ENCODE data around the gene SELENOK.
A peak's percentile ranks its signal among the peaks of the same experiment; 100 is the strongest.
"Not testable (repeated sequence)": the region's sequence is repeated elsewhere in the genome, so short reads cannot be mapped to it uniquely, and the experiment has no call there.

Gene SELENOK

DNA sequence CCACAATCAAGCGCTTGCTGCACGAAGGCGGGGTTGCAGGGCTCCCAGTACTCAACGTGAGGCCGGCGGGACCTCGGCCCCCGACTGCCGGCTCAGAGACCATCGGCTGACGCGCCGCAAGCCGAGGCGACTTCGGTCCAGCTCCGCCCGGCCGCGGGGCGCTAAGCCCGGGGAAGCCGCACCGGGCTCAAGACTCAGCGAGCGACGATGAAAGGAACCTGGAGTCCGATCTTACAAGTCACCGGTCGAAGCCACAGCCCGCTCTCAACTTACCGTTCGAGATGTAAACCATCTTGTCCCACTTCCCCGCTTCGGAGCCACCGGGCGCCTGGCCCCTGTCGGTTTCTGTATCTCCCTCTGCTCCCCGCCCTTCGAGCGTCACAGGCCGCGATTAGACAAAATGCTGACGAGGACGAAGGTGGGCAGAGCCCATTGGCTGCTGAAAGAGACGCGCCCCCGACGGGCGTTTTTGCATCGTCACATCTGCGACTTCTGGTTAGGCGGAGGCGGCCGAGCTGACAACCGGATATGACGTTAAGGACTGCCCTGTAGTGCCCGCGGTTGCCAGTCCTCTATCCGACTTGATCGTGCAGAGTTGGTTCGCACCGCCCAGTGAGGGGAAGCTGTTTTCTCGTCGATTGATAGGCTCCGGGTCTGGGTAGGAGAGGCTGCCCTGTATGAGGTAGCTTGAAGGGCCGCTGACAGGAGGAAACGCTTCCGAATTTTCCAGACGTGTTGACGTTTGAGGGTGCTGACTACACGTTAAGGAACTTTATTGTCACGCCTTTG, at the start of gene SELENOK:
SELENOK (minus strand) TSS at position 363 of the 789 bp plus-strand sequence.
- Mint-ChIP-seq H3K9me3 (peaks cover 6% of the 10 kb centered on the region), H3K27me3 (no peaks in the 10 kb centered on the region), H3K4me1 (peaks cover 44% of the 10 kb centered on the region), H3K4me3 (peak within 1 kb of the TSS; percentile 83), H3K27ac (peak within 1 kb of the TSS; percentile 98), H3K36me3 (peaks cover 20% of the 10 kb centered on the region)
- ATAC-seq: peak; percentile 98

DNA sequence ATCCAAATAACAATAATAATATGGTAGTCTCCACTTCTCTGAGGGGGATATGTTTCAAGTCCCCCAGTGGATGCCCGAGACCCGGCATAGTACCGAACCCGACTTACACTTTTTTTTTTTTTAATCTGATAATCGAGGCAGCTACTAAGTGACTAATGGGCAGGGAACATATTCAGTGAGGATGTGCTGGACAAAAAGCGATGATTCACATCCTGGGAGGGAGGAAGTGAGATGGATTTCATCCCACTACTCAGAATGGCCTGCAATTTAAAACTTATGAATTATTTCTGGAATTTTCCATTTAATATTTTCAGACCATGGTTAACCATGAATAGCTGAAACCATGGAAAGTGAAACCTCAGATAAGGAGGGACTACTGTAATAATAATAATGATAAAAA, 49.5 kb upstream of the SELENOK start:
- Mint-ChIP-seq H3K27me3 (peaks cover 30% of the 10 kb centered on the region), H3K27ac (no peak overlapping the region), H3K9me3 (peaks cover 4% of the 10 kb centered on the region), H3K4me3 (no peak overlapping the region), H3K36me3 (peaks cover 4% of the 10 kb centered on the region), H3K4me1 (no peaks in the 10 kb centered on the region)
- no peak for ATAC-seq

DNA sequence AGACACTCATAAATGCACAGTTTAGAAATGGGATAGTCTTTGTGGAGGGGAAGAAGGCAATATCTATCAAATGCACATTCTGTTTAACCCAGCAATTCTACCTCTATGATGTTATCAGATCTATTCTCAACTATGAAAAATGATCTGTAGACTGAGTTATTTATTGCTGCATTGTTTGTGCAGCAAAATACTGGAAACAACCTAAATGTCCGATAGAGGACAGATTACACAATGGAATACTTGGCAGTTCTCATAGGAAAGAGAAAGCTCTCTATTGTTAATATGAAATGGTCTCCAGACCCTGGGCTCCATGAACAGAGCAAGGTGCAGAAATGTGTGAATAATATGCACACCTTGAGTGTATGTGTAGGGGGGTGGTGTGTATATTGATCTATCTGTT, 49.0 kb upstream of the SELENOK start:
- peaks cover 33% of the 10 kb centered on the region for H3K27me3 Mint-ChIP-seq
- peaks cover under 1% of the 10 kb centered on the region for H3K9me3 Mint-ChIP-seq
- H3K4me1 Mint-ChIP-seq: no peaks in the 10 kb centered on the region
- H3K4me3 Mint-ChIP-seq: no peak overlapping the region
- no peak overlapping the region for H3K27ac Mint-ChIP-seq
- H3K36me3 Mint-ChIP-seq: no peaks in the 10 kb centered on the region
- ATAC-seq: no peak

DNA sequence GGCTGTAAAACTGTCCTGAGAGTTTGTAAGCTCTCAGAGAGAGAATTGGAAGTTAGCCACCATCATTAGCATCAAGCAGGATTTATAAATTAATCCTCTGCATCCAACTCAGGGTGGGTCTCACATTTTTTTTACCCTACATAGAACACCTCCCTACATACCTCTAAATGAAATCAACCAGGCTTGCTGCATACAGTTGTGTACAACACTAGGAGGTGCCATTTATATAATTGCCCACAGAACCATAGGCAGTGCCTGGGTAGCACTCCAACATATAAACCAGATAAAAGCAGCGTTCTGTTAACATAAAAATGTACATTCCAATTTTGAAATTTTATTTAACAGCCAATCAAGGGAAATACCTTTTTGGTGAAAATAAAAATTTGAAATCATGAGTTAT, 48.2 kb upstream of the SELENOK start:
- H3K9me3 Mint-ChIP-seq: peaks cover 3% of the 10 kb centered on the region
- no peaks in the 10 kb centered on the region for H3K4me1 Mint-ChIP-seq
- no peak for ATAC-seq
- H3K4me3 Mint-ChIP-seq: no peak overlapping the region
- no peak overlapping the region for H3K27ac Mint-ChIP-seq
- H3K36me3 Mint-ChIP-seq: no peaks in the 10 kb centered on the region
- peaks cover 41% of the 10 kb centered on the region for H3K27me3 Mint-ChIP-seq

DNA sequence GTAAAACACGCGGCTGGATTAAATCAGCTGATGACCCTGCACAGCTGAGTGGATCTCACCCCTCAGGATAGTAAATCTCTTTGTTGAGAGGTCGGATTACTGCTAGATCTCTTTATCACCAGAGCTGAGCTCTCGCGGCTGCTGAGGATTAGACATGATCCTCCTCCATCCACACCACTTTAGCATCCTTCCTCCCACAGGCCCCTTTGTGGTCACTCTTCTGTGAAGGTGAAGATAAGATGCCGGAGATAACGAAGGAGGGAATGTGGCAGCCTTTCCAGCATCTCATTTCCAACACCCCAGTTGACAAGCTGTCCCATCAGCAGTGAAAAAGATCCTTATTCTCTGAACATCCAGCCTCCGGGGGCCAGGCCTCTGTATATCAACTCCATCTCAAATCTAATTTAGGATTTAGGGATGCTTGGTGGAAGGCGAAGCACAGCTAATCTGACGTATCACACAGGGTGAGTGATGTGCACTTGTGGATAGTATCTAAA, 47.5 kb upstream of the SELENOK start:
- Mint-ChIP-seq H3K9me3 (peaks cover 3% of the 10 kb centered on the region), H3K27me3 (peaks cover 47% of the 10 kb centered on the region), H3K27ac (no peak overlapping the region), H3K36me3 (no peaks in the 10 kb centered on the region), H3K4me1 (no peaks in the 10 kb centered on the region), H3K4me3 (no peak overlapping the region)
- ATAC-seq: no peak

DNA sequence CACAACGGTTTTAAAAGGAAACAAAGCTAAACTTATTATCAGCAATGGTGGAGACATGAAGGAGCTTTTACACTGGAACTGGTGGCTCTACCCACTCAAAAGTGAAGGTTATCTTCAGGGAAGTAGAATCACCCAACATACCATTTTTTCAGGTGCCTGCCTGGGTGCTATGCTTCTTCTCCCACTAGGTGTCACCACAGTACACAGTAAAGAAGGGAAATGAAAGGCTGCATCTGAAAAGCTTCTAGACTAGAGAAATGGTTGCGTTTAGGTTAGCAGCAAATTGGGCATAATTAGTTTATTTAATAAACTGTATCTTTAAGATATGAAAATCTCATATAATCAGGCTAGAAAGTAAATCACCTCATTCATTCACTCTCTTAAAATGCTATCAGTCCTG, 47.0 kb upstream of the SELENOK start:
- Mint-ChIP-seq H3K36me3 (no peaks in the 10 kb centered on the region), H3K27me3 (peaks cover 47% of the 10 kb centered on the region), H3K27ac (no peak overlapping the region), H3K4me3 (no peak overlapping the region), H3K9me3 (peaks cover 3% of the 10 kb centered on the region), H3K4me1 (no peaks in the 10 kb centered on the region)
- peak; percentile 60 for ATAC-seq

DNA sequence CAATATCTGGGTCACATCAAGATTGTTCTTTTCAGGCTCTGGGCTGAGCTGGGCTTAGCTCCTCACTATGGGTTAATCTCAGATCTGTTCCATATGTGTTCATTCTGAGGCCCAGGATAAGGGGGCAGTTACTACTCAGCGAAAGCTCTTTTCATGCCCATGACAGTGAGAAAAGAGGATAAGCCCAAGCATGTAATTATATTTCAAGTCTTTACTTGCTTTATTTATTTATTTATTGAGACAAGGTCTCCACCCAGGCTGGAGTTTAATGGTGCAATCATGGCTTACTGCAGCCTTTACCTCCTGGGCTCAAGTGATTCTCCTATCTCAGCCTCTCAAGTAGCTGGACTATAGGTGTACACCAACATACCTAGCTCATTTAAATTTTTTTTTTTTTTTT, 44.7 kb upstream of the SELENOK start:
- no peaks in the 10 kb centered on the region for H3K36me3 Mint-ChIP-seq
- peaks cover 3% of the 10 kb centered on the region for H3K9me3 Mint-ChIP-seq
- peaks cover 55% of the 10 kb centered on the region for H3K27me3 Mint-ChIP-seq
- no peaks in the 10 kb centered on the region for H3K4me1 Mint-ChIP-seq
- no peak overlapping the region for H3K27ac Mint-ChIP-seq
- ATAC-seq: no peak
- no peak overlapping the region for H3K4me3 Mint-ChIP-seq

DNA sequence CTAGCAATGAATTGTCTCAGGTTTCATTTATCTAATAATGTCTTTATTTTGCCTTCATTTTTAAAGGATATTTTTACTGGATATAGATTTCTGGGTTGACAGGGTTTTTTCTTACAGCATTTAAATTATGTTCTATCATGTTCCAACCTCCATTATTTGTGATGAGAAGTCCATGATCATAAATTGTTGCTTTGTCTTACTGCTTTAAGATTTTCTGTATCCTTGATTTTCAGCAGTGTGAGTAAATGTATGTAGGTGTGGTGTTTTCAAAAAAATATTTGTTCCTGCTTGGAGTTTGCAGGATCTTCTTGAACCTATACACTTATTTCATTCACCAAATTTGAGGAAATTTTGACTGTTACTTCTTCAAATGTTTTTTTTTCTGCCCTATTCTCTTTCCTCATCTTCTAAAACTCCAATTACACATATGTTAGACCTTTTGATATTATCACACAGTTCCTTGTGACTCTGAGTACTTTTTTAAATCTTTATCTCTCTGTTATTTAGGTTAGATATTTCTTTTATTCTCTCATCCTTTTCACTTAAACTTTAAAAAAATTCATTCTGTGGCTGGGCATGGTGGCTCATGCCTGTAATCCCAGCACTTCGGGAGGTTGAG, 43.7 kb upstream of the SELENOK start:
- H3K9me3 Mint-ChIP-seq: peaks cover 3% of the 10 kb centered on the region
- no peak overlapping the region for H3K27ac Mint-ChIP-seq
- peaks cover 54% of the 10 kb centered on the region for H3K27me3 Mint-ChIP-seq
- no peak for ATAC-seq
- H3K36me3 Mint-ChIP-seq: no peaks in the 10 kb centered on the region
- H3K4me3 Mint-ChIP-seq: no peak overlapping the region
- H3K4me1 Mint-ChIP-seq: no peaks in the 10 kb centered on the region

DNA sequence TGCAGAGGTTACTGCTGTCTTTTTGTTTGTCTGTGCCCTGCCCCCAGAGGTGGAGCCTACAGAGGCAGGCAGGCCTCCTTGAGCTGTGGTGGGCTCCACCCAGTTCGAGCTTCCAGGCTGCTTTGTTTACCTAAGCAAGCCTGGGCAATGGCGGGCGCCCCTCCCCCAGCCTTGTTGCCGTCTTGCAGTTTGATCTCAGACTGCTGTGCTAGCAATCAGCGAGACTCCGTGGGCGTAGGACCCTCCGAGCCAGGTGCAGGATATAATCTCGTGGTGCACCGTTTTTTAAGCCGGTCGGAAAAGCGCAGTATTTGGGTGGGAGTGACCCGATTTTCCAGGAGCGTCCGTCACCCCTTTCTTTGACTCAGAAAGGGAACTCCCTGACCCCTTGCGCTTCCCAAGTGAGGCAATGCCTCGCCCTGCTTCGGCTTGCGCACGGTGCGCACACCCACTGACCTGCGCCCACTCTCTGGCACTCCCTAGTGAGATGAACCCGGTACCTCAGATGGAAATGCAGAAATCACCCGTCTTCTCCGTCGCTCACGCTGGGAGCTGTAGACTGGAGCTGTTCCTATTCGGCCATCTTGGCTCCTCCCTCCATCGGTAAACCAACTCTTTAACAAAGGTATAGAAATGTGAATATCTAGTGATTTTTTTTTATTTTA, 35.7 kb upstream of the SELENOK start:
- H3K27me3 Mint-ChIP-seq: peaks cover 24% of the 10 kb centered on the region
- H3K4me3 Mint-ChIP-seq, H3K4me1 Mint-ChIP-seq, H3K36me3 Mint-ChIP-seq, H3K27ac Mint-ChIP-seq, ATAC-seq, H3K9me3 Mint-ChIP-seq: not testable (repeated sequence)

DNA sequence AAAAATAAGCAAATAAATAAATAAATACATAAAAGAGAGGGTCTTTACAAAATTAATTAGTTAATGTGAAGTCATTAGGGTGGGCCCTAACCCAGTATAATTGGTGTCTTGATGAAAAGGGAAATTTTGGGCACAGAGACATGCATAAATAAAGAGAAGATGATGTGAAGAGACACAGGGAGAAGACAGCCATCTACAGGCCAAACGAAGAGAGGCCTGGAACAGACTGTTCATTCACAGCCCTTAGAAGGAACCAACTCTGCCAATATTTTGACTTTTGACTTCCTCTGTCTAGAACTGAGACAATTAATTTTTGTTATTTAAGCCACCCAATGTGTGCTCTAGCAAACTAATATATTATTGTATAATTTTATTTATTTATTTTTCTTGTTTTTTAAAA, 29.6 kb upstream of the SELENOK start:
- no peak overlapping the region for H3K4me3 Mint-ChIP-seq
- peaks cover 5% of the 10 kb centered on the region for H3K36me3 Mint-ChIP-seq
- no peaks in the 10 kb centered on the region for H3K4me1 Mint-ChIP-seq
- H3K27me3 Mint-ChIP-seq: peaks cover 34% of the 10 kb centered on the region
- H3K9me3 Mint-ChIP-seq: peaks cover 8% of the 10 kb centered on the region
- H3K27ac Mint-ChIP-seq: no peak overlapping the region
- ATAC-seq: no peak

DNA sequence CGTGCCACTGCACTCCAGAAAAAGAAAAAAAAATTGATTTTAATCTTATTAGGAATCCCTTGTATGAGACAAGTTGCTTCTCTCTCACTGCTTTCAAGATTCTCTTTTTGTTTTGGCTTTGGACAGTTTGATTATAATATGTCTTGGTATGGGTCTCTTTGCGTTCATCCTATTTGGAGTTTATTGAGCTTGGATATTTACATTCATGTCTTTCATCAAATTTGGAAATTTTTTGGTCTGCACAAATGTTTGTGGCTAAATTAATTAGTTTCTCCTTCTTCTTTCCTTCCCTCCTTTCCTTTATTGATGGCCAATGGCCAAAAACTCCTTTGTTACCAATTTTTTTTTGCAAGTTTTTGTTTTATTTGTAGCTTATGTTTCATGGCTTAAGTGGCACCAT, 28.1 kb upstream of the SELENOK start:
- Mint-ChIP-seq H3K4me3 (no peak overlapping the region), H3K27me3 (peaks cover 39% of the 10 kb centered on the region), H3K27ac (no peak overlapping the region), H3K4me1 (no peaks in the 10 kb centered on the region), H3K36me3 (peaks cover 5% of the 10 kb centered on the region), H3K9me3 (peaks cover 4% of the 10 kb centered on the region)
- ATAC-seq: no peak

DNA sequence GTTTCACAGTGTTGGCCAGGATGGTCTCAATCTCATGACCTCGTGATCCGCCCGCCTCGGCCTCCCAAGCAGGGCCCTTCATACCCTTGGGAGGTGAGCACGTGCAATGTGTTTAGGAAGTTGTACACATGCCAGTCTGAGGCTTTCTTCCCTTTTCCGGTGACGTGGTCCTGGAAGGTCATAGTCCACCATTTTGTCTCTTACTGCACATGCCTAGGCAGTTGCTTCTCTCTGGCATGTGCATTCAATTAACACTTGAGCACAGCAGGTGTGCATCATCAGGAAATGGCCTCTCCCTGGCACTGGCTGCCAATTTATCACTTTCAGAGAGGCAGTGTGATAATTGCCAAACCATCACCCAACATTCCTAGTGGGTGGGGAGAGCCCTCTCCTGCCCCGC, 21.7 kb upstream of the SELENOK start:
- Mint-ChIP-seq H3K4me3 (no peak overlapping the region), H3K27me3 (peaks cover 51% of the 10 kb centered on the region), H3K9me3 (peaks cover 3% of the 10 kb centered on the region), H3K27ac (no peak overlapping the region), H3K36me3 (no peaks in the 10 kb centered on the region), H3K4me1 (no peaks in the 10 kb centered on the region)
- ATAC-seq: no peak

DNA sequence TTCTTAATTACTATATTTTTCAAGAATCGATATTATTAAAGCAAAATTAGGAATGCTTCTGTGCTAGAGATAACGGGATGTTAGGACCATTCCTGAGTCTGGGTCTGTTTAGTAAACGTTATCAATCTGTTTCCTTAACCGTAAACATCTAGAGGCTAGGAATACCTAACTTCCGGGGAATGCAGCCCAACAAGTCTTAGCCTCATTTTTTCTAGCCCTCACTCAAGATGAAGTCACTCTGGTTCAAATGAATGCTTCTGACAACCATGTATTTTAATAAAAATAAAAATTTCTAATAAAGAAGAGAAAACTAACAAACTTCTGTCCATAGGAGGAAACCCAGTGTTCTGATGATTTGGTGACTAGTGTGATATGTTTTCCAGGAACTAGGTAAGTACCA, 11.1 kb upstream of the SELENOK start:
- no peak for ATAC-seq
- peaks cover 7% of the 10 kb centered on the region for H3K9me3 Mint-ChIP-seq
- H3K36me3 Mint-ChIP-seq: no peaks in the 10 kb centered on the region
- H3K27me3 Mint-ChIP-seq: peaks cover 50% of the 10 kb centered on the region
- H3K4me3 Mint-ChIP-seq: no peak overlapping the region
- no peaks in the 10 kb centered on the region for H3K4me1 Mint-ChIP-seq
- no peak overlapping the region for H3K27ac Mint-ChIP-seq

DNA sequence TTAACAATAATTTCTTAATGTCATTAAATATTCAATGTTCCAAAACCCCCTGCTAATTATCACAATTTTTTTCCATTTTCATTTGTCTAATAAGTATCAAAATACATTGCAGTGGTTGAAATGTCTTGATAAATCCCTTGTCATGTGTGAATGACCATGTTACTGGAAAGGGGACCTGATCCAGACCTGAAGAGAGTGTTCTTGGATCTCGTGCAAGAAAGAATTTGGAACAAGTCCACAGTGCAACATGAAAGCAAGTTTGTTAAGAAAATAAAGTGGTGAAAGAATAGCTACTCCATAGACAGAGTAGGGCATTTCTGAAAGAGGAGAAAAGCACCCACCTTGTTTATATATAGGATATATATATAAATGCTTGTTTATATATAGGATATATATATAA, 10.4 kb upstream of the SELENOK start:
- Mint-ChIP-seq H3K4me3 (no peak overlapping the region), H3K27me3 (peaks cover 50% of the 10 kb centered on the region)
- no peak for ATAC-seq

DNA sequence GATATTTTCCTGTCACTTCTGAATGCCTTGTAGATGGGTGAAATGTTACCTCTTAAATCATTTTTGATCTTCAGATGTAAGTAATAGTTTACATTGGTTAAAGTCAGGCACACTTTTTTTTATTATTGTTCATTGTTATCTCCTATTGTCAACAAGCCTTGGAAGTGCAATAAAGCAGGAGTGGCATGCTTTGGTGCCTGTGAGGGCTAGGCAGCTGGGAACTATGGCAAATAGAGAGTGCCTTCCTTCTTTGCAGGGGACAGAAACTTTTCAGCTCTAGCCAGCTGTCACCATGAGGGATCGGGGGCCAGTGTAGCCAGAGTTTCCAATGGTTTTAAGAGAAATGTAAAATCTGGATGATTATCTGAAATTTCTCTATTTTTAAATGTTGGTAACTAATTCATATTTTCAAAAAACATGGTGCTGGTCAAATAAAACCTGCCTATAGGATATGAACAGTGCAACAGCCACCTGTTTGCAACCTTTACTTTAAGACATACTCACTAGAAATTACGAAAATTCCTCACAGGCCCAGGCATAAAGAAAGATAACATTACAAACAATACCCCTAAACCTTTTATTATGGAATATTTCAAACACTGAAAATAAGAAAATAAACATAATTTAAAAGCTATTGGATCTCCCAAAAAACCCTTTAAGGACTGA, 9.1 kb upstream of the SELENOK start:
- Mint-ChIP-seq H3K27ac (no peak overlapping the region), H3K36me3 (no peaks in the 10 kb centered on the region), H3K4me1 (no peaks in the 10 kb centered on the region), H3K9me3 (no peaks in the 10 kb centered on the region), H3K4me3 (no peak overlapping the region), H3K27me3 (peaks cover 38% of the 10 kb centered on the region)
- ATAC-seq: no peak

More for the DNA sequence above, 10.4 kb upstream of the SELENOK start:
- Mint-ChIP-seq H3K36me3 (no peaks in the 10 kb centered on the region), H3K9me3 (peaks cover 7% of the 10 kb centered on the region), H3K27ac (no peak overlapping the region), H3K4me1 (no peaks in the 10 kb centered on the region)
